ENCODE measurements around the gene STX12.

STX12 gene

DNA sequence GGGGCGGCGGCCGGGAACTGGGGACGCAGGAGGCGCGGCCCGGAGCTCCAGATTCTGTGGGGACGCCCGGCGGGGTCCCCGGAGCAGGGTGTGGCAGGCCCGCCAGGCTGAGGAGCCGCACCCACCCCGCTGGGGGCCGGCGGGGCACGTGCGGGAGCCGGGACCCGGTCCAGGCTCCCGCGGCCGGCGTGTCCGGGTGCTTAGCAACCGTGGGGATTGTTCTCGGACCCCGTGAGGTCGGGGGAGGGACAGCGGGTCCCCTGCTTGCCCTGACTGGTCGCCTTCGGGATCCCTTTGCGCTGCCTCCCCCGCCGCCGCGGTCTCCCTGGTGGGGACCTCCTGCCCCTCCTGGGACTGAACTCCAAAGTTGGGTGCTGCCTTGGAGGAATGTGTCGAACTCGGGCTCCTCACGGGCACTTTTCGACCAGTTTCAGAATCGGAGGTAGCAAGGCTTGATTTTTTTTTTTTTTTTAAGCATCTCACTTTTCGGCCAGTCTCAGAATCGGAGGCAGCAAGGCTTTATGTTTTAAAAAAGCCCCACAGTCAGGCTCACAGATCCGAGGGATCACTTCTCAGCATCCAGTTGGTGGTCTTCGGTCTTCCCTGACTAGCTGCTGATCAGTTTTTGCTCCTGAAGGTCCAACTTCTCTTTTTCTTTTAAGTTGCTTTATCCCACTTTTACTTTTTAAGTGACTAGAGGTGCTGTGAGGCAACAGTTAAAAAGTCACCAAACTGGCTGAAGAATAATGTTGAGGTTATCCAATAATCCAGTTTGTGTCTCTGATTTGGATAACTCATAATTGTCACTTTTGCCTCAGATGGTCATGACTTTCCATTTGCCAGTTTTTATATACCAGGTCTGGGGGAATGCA lies 46.6 kb upstream of the STX12 start:
- no peaks in the 10 kb centered on the region for H3K9me3 ChIP-seq (ENCODE audit: insufficient read depth, low read length)
- no peaks in the 10 kb centered on the region for H3K36me3 ChIP-seq (replicated peaks; ENCODE audit: low read depth, low read length)
- peak overlapping the region; percentile 74 for H3K9ac ChIP-seq (ENCODE audit: low read length)
- TF ChIP-seq EZH2phosphoT487 (IDR thresholded peaks at IDR 0.05; ENCODE audit: low read depth), result no peak
- TF ChIP-seq, protein P1, sequence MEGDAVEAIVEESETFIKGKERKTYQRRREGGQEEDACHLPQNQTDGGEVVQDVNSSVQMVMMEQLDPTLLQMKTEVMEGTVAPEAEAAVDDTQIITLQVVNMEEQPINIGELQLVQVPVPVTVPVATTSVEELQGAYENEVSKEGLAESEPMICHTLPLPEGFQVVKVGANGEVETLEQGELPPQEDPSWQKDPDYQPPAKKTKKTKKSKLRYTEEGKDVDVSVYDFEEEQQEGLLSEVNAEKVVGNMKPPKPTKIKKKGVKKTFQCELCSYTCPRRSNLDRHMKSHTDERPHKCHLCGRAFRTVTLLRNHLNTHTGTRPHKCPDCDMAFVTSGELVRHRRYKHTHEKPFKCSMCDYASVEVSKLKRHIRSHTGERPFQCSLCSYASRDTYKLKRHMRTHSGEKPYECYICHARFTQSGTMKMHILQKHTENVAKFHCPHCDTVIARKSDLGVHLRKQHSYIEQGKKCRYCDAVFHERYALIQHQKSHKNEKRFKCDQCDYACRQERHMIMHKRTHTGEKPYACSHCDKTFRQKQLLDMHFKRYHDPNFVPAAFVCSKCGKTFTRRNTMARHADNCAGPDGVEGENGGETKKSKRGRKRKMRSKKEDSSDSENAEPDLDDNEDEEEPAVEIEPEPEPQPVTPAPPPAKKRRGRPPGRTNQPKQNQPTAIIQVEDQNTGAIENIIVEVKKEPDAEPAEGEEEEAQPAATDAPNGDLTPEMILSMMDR (IDR thresholded peaks at IDR 0.05; ENCODE audit: low read depth, low read length), result no peak
- H3K4me1 ChIP-seq (ENCODE audit: low read length), result peaks cover 10% of the 10 kb centered on the region
- H3K27ac ChIP-seq (ENCODE audit: low read length), result peak overlapping the region; percentile 35
- H3K4me3 ChIP-seq (ENCODE audit: low read length), result peak overlapping the region; percentile 96
- H3K79me2 ChIP-seq (ENCODE audit: low read length), result peaks cover 7% of the 10 kb centered on the region; the same call in 1 of the 2 replicates
- peak overlapping the region; percentile 95 for H3K4me2 ChIP-seq (ENCODE audit: low read length)
- H2AFZ ChIP-seq (ENCODE audit: low read depth, low read length), result 0 out of 2 replicates have a peak overlapping the region, but pooled peaks have one; percentile 21
- H3K27me3 ChIP-seq (ENCODE audit: low read depth, low read length), result no peaks in the 10 kb centered on the region
- no peaks in the 10 kb centered on the region for H4K20me1 ChIP-seq (ENCODE audit: insufficient read depth, low read length)

GRCh38 chr1:27727126-27727525 lies 45.9 kb upstream of the STX12 start:
- H3K4me3 ChIP-seq (ENCODE audit: low read length), result no peak overlapping the region
- H2AFZ ChIP-seq (ENCODE audit: low read depth, low read length), result no peak overlapping the region

GRCh38 chr1:27736252-27736651 lies 36.8 kb upstream of the STX12 start:
- H3K4me3 ChIP-seq (ENCODE audit: low read length), result no peak overlapping the region
- no peak overlapping the region for H3K27ac ChIP-seq (ENCODE audit: low read length)
- no peaks in the 10 kb centered on the region for H3K4me1 ChIP-seq (ENCODE audit: low read length)
- peaks cover 2% of the 10 kb centered on the region for H3K36me3 ChIP-seq (replicated peaks; ENCODE audit: low read depth, low read length)
- H3K79me2 ChIP-seq (ENCODE audit: low read length), result no peaks in the 10 kb centered on the region
- no peak for TF ChIP-seq EZH2phosphoT487 (IDR thresholded peaks at IDR 0.05; ENCODE audit: low read depth)
- TF ChIP-seq, protein P1 (IDR thresholded peaks at IDR 0.05; ENCODE audit: low read depth, low read length), result no peak
- H3K4me2 ChIP-seq (ENCODE audit: low read length), result no peak overlapping the region
- H2AFZ ChIP-seq (ENCODE audit: low read depth, low read length), result no peak overlapping the region
- no peaks in the 10 kb centered on the region for H3K27me3 ChIP-seq (ENCODE audit: low read depth, low read length)
- H4K20me1 ChIP-seq (ENCODE audit: insufficient read depth, low read length), result no peaks in the 10 kb centered on the region
- no peaks in the 10 kb centered on the region for H3K9me3 ChIP-seq (ENCODE audit: insufficient read depth, low read length)
- H3K9ac ChIP-seq (ENCODE audit: low read length), result no peak overlapping the region

More at GRCh38 chr1:27727126-27727525, 45.9 kb upstream of the STX12 start:
- TF ChIP-seq, protein P1 (IDR thresholded peaks at IDR 0.05; ENCODE audit: low read depth, low read length), result no peak
- TF ChIP-seq EZH2phosphoT487 (IDR thresholded peaks at IDR 0.05; ENCODE audit: low read depth), result no peak
- Histone ChIP-seq H4K20me1 (ENCODE audit: insufficient read depth, low read length) (no peaks in the 10 kb centered on the region), H3K36me3 (replicated peaks; ENCODE audit: low read depth, low read length) (no peaks in the 10 kb centered on the region), H3K4me1 (ENCODE audit: low read length) (peaks cover 10% of the 10 kb centered on the region), H3K4me2 (ENCODE audit: low read length) (peak overlapping the region; percentile 95), H3K79me2 (ENCODE audit: low read length) (peaks cover 7% of the 10 kb centered on the region; the same call in 1 of the 2 replicates), H3K27me3 (ENCODE audit: low read depth, low read length) (no peaks in the 10 kb centered on the region), H3K27ac (ENCODE audit: low read length) (no peak overlapping the region), H3K9me3 (ENCODE audit: insufficient read depth, low read length) (no peaks in the 10 kb centered on the region), H3K9ac (ENCODE audit: low read length) (peak overlapping the region; percentile 74; the same call in 1 of the 2 replicates)

GRCh38 chr1:27741121-27741520 lies 31.9 kb upstream of the STX12 start:
- Histone ChIP-seq H3K9me3 (ENCODE audit: insufficient read depth, low read length) (no peaks in the 10 kb centered on the region), H3K27ac (ENCODE audit: low read length) (no peak overlapping the region), H3K4me2 (ENCODE audit: low read length) (no peak overlapping the region), H3K9ac (ENCODE audit: low read length) (no peak overlapping the region), H3K36me3 (replicated peaks; ENCODE audit: low read depth, low read length) (peaks cover 2% of the 10 kb centered on the region), H3K4me1 (ENCODE audit: low read length) (no peaks in the 10 kb centered on the region), H4K20me1 (ENCODE audit: insufficient read depth, low read length) (no peaks in the 10 kb centered on the region), H2AFZ (ENCODE audit: low read depth, low read length) (no peak overlapping the region), H3K27me3 (ENCODE audit: low read depth, low read length) (no peaks in the 10 kb centered on the region), H3K79me2 (ENCODE audit: low read length) (no peaks in the 10 kb centered on the region), H3K4me3 (ENCODE audit: low read length) (no peak overlapping the region)
- TF ChIP-seq, protein P1 (IDR thresholded peaks at IDR 0.05; ENCODE audit: low read depth, low read length), result no peak
- TF ChIP-seq EZH2phosphoT487 (IDR thresholded peaks at IDR 0.05; ENCODE audit: low read depth), result no peak

Measured in OCI-LY3 (cell line).